ENCODE results near the gene MACF1. TPM values are rescaled to one million over a fixed set of nuclear protein-coding genes. Genes with fewer than 3 reads are reported as not detected.

Gene MACF1
- total RNA-seq, 1 donor from 2014 or later = 657 TPM

GRCh38 chr1:39413902-39414528 is 209.5 kb downstream of the MACF1 start:
- no peaks in the 10 kb centered on the region for H3K36me3 Mint-ChIP-seq (ENCODE audit: unreplicated experiment)
- H3K9me3 Mint-ChIP-seq (ENCODE audit: unreplicated experiment) = peaks cover 21% of the 10 kb centered on the region
- peak overlapping the region; percentile 1 for H3K27ac Mint-ChIP-seq (ENCODE audit: unreplicated experiment)
- no peak for DNase-seq
- peaks cover 12% of the 10 kb centered on the region for H3K27me3 Mint-ChIP-seq (ENCODE audit: unreplicated experiment)
- no peak for TF ChIP-seq CTCF (IDR thresholded peaks at IDR 0.05; ENCODE audit: partially characterized antibody, unreplicated experiment)
- H3K4me1 Mint-ChIP-seq (ENCODE audit: low read depth, unreplicated experiment) = peaks cover 25% of the 10 kb centered on the region
- H3K4me3 Mint-ChIP-seq (ENCODE audit: unreplicated experiment) = no peak overlapping the region

GRCh38 chr1:39415553-39415952 is 211.1 kb downstream of the MACF1 start:
- Mint-ChIP-seq H3K27me3 (ENCODE audit: unreplicated experiment) (peaks cover 8% of the 10 kb centered on the region), H3K36me3 (ENCODE audit: unreplicated experiment) (no peaks in the 10 kb centered on the region), H3K4me1 (ENCODE audit: low read depth, unreplicated experiment) (peaks cover 15% of the 10 kb centered on the region), H3K4me3 (ENCODE audit: unreplicated experiment) (no peak overlapping the region), H3K9me3 (ENCODE audit: unreplicated experiment) (peaks cover 12% of the 10 kb centered on the region), H3K27ac (ENCODE audit: unreplicated experiment) (no peak overlapping the region)
- DNase-seq = no peak
- TF ChIP-seq CTCF (IDR thresholded peaks at IDR 0.05; ENCODE audit: partially characterized antibody, unreplicated experiment) = no peak

GRCh38 chr1:39416609-39417008 is 212.1 kb downstream of the MACF1 start:
- Mint-ChIP-seq H3K4me3 (ENCODE audit: unreplicated experiment) (no peak overlapping the region), H3K36me3 (ENCODE audit: unreplicated experiment) (no peaks in the 10 kb centered on the region), H3K27me3 (ENCODE audit: unreplicated experiment) (peaks cover 7% of the 10 kb centered on the region), H3K9me3 (ENCODE audit: unreplicated experiment) (peaks cover 10% of the 10 kb centered on the region), H3K27ac (ENCODE audit: unreplicated experiment) (no peak overlapping the region), H3K4me1 (ENCODE audit: low read depth, unreplicated experiment) (peaks cover 12% of the 10 kb centered on the region)
- DNase-seq = no peak
- TF ChIP-seq CTCF (IDR thresholded peaks at IDR 0.05; ENCODE audit: partially characterized antibody, unreplicated experiment) = no peak

- H3K27ac Mint-ChIP-seq (ENCODE audit: unreplicated experiment) = no peak overlapping the region
- H3K4me1 Mint-ChIP-seq (ENCODE audit: low read depth, unreplicated experiment) = peaks cover 5% of the 10 kb centered on the region
- H3K9me3 Mint-ChIP-seq (ENCODE audit: unreplicated experiment) = peaks cover 4% of the 10 kb centered on the region
- no peak for DNase-seq
- H3K4me3 Mint-ChIP-seq (ENCODE audit: unreplicated experiment) = no peak overlapping the region
- TF ChIP-seq CTCF (IDR thresholded peaks at IDR 0.05; ENCODE audit: partially characterized antibody, unreplicated experiment) = no peak
- peaks cover 5% of the 10 kb centered on the region for H3K27me3 Mint-ChIP-seq (ENCODE audit: unreplicated experiment)
- H3K36me3 Mint-ChIP-seq (ENCODE audit: unreplicated experiment) = no peaks in the 10 kb centered on the region
Measured at GRCh38 chr1:39418236-39418635, 213.7 kb downstream of the MACF1 start.

GRCh38 chr1:39420493-39420892 is 216.0 kb downstream of the MACF1 start:
- no peak for DNase-seq
- no peak for TF ChIP-seq CTCF (IDR thresholded peaks at IDR 0.05; ENCODE audit: partially characterized antibody, unreplicated experiment)
- peaks cover 7% of the 10 kb centered on the region for H3K27me3 Mint-ChIP-seq (ENCODE audit: unreplicated experiment)
- peaks cover 8% of the 10 kb centered on the region for H3K9me3 Mint-ChIP-seq (ENCODE audit: unreplicated experiment)
- H3K36me3 Mint-ChIP-seq (ENCODE audit: unreplicated experiment) = no peaks in the 10 kb centered on the region
- peaks cover 5% of the 10 kb centered on the region for H3K4me1 Mint-ChIP-seq (ENCODE audit: low read depth, unreplicated experiment)
- no peak overlapping the region for H3K4me3 Mint-ChIP-seq (ENCODE audit: unreplicated experiment)
- no peak overlapping the region for H3K27ac Mint-ChIP-seq (ENCODE audit: unreplicated experiment)
